Neuron (in vitro differentiated cells): ENCODE data around the gene VSIG2.

Source experiments
- H2AFZ ChIP-seq: one replicate; pipeline ENCODE4 v1.6.1; 2013; ENCODE audit warnings: low read depth, mild to moderate bottlenecking, inconsistent platforms, low read length, moderate library complexity
- H3K27me3 ChIP-seq: one replicate; pipeline ENCODE4 v1.6.1; 2013; ENCODE audit warnings: low read length; ENCODE audit not compliant: insufficient read depth
- H3K36me3 ChIP-seq: one replicate; pipeline ENCODE4 v1.6.1; 2013; ENCODE audit warnings: low read length; ENCODE audit not compliant: insufficient read depth
- H3K4me1 ChIP-seq: one replicate; pipeline ENCODE4 v1.6.1; 2013; ENCODE audit warnings: low read length; ENCODE audit not compliant: insufficient read depth
- H3K4me3 ChIP-seq: 2 replicates; pipeline ENCODE4 v1.5.1; 2013; ENCODE audit warnings: mild to moderate bottlenecking, low read length, moderate library complexity
- H3K9me3 ChIP-seq: one replicate; pipeline ENCODE4 v1.6.1; 2013; ENCODE audit warnings: low read length

VSIG2 gene

DNA sequence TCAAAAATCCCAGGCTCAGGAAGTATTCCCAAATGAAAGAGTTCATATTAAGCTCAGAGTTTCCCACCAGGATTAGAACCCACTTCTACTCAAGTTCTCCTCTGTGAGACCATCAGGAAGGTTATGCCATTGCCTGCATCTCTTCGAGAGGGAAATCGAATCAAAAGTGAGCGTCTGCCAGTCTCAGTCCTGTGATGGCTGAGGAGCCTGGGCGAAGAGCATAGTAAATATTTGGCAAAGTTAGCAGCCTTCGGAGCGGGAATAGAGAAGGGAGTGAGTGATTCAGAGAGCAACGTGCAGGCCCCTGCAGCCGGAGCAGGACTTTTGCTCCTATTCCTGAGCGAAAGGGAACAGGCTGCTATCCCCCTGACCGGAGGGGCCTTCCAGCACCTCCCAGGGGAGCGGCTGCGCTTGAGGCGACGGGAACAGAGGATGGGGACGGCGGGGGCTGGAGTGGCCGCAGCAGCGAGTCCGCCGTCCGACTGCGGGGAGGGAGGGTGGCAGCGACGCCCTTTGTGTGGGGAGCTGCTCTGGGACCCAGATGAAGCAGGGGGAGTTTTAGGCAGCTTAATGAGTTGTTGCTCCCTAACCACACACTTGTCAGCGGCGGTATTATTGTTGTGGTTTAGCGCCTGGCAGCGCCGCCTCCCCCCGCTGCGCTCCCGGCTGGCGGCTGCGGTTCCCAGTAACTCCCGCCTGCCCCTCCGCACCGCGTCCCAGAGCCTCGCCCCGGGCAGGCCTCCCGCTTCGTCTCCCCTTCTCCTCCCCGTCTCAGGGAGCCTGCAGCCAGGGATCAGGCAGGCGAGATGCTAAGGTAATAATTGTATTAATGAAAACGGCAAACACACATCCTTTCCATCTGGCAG is 34.0 kb downstream of the VSIG2 start:
- Histone ChIP-seq H3K27me3 (peaks cover 29% of the 10 kb centered on the region), H3K4me3 (peak overlapping the region; percentile 50), H3K9me3 (no peaks in the 10 kb centered on the region), H3K4me1 (peaks cover 12% of the 10 kb centered on the region), H2AFZ (peak overlapping the region; percentile 92), H3K36me3 (no peaks in the 10 kb centered on the region)

DNA sequence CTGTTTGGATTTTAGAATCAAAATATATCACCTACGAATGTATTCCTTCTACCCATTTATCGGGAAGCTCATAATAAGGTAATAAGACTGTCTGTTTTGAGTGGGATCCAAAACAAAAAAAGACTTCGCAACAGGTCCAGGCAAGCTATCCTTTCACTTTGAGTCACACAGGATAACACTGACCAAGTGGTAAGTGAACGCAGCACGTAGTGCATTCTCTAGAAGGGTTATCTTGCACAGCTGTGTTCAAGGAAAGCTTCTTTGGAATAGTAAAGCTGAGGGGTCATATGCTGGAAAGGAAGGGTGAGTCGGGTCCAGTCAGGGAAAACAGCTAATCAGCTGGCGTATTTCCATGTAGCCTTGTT is 34.7 kb downstream of the VSIG2 start:
- Histone ChIP-seq H3K4me3 (no peak overlapping the region), H3K36me3 (no peaks in the 10 kb centered on the region), H2AFZ (peak overlapping the region; percentile 92), H3K9me3 (no peaks in the 10 kb centered on the region), H3K4me1 (peaks cover 12% of the 10 kb centered on the region), H3K27me3 (peaks cover 29% of the 10 kb centered on the region)

DNA sequence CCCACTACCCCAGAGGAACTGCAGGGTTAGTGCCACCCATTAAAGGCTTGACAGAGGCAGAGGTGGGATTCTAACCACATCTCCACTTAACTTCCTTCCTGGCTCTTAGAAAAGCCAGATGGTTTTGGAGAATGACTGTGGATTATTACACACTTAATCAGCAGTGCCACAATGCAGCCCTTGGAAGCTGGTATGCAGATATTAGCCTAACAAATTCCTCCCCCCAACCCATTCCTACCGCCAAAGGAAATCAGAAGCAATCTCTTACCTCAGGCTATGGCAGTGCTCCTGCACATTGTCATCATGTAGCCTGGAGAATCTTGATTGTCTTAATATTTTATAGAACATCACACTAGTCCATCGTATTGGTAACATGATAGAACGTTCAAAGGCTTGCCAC is 35.5 kb downstream of the VSIG2 start:
- Histone ChIP-seq H3K36me3 (no peaks in the 10 kb centered on the region), H3K4me1 (peaks cover 12% of the 10 kb centered on the region), H3K9me3 (no peaks in the 10 kb centered on the region), H2AFZ (no peak overlapping the region), H3K27me3 (peaks cover 29% of the 10 kb centered on the region), H3K4me3 (no peak overlapping the region)

DNA sequence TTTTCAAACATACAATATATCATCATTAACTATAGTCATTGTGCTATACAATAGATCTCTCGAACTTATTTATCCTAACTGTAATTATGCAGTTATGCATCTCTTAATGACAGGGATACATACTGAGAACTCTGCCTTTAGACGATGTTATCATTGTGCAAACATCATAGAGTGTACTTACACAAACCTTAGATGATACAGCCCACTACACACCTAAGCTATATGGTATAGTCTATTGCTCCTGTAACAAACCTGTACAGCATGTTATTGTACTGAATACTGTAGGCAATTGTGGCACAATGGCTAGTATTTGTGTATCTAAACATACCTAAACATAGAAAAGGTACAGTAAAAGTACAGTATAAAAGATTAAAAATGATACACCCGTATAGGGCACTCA is 39.7 kb downstream of the VSIG2 start:
- H3K9me3 ChIP-seq, result peaks cover 5% of the 10 kb centered on the region
- peaks cover under 1% of the 10 kb centered on the region for H3K4me1 ChIP-seq
- H3K36me3 ChIP-seq, result no peaks in the 10 kb centered on the region
- H2AFZ ChIP-seq, result no peak overlapping the region
- no peak overlapping the region for H3K4me3 ChIP-seq
- H3K27me3 ChIP-seq, result peaks cover 11% of the 10 kb centered on the region

DNA sequence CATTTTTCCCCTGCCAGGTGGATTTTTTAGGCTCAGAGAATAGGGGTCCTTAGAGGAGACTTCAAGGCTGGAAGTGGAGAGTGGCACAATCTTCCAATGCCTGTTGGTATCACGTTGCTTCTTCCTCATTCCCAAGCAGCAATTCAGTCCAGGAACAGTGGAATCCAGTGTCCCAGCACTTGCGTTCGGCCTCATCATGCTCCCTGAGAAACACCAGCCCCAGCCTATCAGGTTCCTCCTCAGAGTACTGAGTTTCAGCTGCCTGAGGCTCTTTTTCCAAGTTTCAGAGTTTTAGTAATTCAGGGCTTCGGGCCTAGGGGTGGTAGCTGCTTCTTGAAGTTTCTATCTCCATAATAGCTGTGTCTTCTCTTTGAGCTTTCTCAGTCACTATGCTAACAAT is 44.2 kb downstream of the VSIG2 start:
- Histone ChIP-seq H3K9me3 (peaks cover 5% of the 10 kb centered on the region), H3K36me3 (no peaks in the 10 kb centered on the region), H3K27me3 (peaks cover 6% of the 10 kb centered on the region), H3K4me1 (no peaks in the 10 kb centered on the region), H2AFZ (no peak overlapping the region), H3K4me3 (no peak overlapping the region)

DNA sequence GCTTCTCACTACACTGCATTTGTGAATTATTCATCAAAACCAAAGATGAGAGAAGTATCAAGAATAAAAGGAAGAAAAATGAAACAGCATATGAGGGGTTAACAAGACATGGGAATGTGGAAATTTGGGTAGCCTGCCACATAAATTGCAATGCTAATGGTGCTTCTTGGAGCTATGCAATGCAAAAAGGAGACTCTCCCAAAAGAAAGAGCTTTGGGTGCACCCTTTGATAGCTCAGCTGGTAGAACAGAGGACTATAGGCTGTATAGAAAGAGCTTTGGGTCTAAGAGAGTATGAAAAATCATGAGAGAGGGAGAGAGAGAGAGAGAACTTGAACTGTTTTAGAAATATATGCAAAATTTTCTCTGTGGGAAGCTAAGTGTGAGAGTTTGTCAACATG is 52.0 kb downstream of the VSIG2 start:
- H2AFZ ChIP-seq, result no peak overlapping the region
- no peaks in the 10 kb centered on the region for H3K4me1 ChIP-seq
- peaks cover 13% of the 10 kb centered on the region for H3K36me3 ChIP-seq
- H3K9me3 ChIP-seq, result no peaks in the 10 kb centered on the region
- H3K4me3 ChIP-seq, result no peak overlapping the region
- H3K27me3 ChIP-seq, result no peaks in the 10 kb centered on the region

DNA sequence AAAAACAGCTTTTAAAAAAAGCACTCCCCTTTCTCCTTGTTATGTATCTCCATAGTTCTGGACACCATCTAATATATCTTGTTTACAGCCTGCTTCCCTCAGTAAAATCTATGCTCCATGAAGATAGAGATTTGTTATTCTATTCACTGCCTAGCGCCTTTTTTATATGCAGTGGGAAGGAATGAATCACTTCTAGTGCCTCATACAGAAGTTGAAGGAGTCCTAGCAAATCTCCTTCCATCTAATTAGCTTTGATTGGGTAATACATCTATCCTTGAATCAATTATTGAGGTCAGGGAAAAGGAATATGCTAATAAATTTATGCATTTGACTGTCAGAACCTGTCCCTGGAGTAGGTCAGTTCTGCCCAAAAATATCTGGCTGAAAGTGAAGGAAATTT is 52.5 kb downstream of the VSIG2 start:
- Histone ChIP-seq H3K27me3 (no peaks in the 10 kb centered on the region), H3K36me3 (peaks cover 13% of the 10 kb centered on the region), H3K4me1 (no peaks in the 10 kb centered on the region), H3K9me3 (no peaks in the 10 kb centered on the region), H3K4me3 (no peak overlapping the region), H2AFZ (no peak overlapping the region)
